ENCODE measurements around the gene ENTR1.
A peak's percentile ranks its signal among the peaks of the same experiment; 100 is the strongest.

ENTR1 gene

DNA sequence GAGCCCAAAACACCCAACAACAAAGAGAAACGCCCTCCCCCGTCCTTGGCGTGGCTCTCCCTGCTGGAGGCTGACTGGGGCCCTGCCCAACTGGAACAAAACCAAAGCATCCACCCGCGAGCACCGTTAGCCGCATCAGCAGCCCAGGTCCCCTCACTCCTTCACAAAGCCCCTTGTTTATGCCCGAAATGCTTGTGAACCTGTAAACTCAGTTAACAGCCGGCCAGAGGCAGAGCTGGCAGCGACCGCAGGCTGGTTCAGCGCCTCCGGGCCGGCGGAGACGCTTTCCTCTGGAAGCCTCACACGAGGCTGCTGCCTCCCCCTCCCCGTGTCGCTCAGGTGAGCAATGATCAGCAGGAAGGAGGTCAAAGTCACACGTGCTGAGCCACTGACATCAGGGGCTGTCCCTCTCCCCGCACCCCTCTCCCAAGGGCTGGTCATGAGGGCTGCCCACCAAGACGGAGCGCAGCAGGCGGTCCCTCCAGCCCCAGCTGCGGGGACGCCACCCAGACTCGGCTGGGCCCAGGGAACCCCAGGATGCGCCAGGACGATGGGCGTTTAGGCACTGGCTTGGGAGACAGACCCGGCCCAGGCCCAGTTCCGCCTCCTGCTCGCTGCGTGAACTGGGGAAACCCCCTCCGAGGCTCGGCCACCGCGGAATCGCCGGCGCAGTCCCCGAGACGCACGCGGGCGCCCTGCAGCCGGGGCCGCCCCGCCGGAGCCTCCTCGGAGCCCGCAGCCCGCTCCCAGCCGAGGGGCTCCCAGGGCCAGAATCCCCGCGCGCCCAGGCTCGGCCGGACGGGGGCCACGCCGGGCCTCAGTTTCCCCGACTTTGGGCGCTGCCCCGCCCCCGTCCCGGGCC is 11.0 kb downstream of the ENTR1 start (continued):
- TF ChIP-seq, protein P1, sequence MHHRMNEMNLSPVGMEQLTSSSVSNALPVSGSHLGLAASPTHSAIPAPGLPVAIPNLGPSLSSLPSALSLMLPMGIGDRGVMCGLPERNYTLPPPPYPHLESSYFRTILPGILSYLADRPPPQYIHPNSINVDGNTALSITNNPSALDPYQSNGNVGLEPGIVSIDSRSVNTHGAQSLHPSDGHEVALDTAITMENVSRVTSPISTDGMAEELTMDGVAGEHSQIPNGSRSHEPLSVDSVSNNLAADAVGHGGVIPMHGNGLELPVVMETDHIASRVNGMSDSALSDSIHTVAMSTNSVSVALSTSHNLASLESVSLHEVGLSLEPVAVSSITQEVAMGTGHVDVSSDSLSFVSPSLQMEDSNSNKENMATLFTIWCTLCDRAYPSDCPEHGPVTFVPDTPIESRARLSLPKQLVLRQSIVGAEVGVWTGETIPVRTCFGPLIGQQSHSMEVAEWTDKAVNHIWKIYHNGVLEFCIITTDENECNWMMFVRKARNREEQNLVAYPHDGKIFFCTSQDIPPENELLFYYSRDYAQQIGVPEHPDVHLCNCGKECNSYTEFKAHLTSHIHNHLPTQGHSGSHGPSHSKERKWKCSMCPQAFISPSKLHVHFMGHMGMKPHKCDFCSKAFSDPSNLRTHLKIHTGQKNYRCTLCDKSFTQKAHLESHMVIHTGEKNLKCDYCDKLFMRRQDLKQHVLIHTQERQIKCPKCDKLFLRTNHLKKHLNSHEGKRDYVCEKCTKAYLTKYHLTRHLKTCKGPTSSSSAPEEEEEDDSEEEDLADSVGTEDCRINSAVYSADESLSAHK (tag by site-specific recombination; IDR thresholded peaks at IDR 0.05) = no peak
- no peak for TF ChIP-seq ZNF514 (tag by site-specific recombination; IDR thresholded peaks at IDR 0.05)
- no peak for TF ChIP-seq ZNF416 (tag by site-specific recombination; IDR thresholded peaks at IDR 0.05)
- peak; percentile 43; the same call in 1 of the 2 replicates for TF ChIP-seq ZBTB7A (tag by site-specific recombination; IDR thresholded peaks at IDR 0.05; ENCODE audit: low read depth)
- no peak for TF ChIP-seq ZNF600 (tag by site-specific recombination; IDR thresholded peaks at IDR 0.05)
- TF ChIP-seq, protein P2, sequence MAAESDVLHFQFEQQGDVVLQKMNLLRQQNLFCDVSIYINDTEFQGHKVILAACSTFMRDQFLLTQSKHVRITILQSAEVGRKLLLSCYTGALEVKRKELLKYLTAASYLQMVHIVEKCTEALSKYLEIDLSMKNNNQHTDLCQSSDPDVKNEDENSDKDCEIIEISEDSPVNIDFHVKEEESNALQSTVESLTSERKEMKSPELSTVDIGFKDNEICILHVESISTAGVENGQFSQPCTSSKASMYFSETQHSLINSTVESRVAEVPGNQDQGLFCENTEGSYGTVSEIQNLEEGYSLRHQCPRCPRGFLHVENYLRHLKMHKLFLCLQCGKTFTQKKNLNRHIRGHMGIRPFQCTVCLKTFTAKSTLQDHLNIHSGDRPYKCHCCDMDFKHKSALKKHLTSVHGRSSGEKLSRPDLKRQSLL (tag by site-specific recombination; IDR thresholded peaks at IDR 0.05) = no peak
- TF ChIP-seq, protein P3, sequence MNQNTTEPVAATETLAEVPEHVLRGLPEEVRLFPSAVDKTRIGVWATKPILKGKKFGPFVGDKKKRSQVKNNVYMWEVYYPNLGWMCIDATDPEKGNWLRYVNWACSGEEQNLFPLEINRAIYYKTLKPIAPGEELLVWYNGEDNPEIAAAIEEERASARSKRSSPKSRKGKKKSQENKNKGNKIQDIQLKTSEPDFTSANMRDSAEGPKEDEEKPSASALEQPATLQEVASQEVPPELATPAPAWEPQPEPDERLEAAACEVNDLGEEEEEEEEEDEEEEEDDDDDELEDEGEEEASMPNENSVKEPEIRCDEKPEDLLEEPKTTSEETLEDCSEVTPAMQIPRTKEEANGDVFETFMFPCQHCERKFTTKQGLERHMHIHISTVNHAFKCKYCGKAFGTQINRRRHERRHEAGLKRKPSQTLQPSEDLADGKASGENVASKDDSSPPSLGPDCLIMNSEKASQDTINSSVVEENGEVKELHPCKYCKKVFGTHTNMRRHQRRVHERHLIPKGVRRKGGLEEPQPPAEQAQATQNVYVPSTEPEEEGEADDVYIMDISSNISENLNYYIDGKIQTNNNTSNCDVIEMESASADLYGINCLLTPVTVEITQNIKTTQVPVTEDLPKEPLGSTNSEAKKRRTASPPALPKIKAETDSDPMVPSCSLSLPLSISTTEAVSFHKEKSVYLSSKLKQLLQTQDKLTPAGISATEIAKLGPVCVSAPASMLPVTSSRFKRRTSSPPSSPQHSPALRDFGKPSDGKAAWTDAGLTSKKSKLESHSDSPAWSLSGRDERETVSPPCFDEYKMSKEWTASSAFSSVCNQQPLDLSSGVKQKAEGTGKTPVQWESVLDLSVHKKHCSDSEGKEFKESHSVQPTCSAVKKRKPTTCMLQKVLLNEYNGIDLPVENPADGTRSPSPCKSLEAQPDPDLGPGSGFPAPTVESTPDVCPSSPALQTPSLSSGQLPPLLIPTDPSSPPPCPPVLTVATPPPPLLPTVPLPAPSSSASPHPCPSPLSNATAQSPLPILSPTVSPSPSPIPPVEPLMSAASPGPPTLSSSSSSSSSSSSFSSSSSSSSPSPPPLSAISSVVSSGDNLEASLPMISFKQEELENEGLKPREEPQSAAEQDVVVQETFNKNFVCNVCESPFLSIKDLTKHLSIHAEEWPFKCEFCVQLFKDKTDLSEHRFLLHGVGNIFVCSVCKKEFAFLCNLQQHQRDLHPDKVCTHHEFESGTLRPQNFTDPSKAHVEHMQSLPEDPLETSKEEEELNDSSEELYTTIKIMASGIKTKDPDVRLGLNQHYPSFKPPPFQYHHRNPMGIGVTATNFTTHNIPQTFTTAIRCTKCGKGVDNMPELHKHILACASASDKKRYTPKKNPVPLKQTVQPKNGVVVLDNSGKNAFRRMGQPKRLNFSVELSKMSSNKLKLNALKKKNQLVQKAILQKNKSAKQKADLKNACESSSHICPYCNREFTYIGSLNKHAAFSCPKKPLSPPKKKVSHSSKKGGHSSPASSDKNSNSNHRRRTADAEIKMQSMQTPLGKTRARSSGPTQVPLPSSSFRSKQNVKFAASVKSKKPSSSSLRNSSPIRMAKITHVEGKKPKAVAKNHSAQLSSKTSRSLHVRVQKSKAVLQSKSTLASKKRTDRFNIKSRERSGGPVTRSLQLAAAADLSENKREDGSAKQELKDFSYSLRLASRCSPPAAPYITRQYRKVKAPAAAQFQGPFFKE (tag by site-specific recombination; IDR thresholded peaks at IDR 0.05; ENCODE audit: borderline replicate concordance) = no peak
- TF ChIP-seq, protein P4, sequence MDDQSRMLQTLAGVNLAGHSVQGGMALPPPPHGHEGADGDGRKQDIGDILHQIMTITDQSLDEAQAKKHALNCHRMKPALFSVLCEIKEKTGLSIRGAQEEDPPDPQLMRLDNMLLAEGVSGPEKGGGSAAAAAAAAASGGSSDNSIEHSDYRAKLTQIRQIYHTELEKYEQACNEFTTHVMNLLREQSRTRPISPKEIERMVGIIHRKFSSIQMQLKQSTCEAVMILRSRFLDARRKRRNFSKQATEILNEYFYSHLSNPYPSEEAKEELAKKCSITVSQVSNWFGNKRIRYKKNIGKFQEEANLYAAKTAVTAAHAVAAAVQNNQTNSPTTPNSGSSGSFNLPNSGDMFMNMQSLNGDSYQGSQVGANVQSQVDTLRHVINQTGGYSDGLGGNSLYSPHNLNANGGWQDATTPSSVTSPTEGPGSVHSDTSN (CRISPR knock-in tag; IDR thresholded peaks at IDR 0.05) = no peak; the same call in 1 of the 2 replicates
- peak; percentile 57; the same call in 1 of the 2 replicates for TF ChIP-seq ZNF677 (tag by site-specific recombination; IDR thresholded peaks at IDR 0.05)
- no peak for TF ChIP-seq ZNF155 (tag by site-specific recombination; IDR thresholded peaks at IDR 0.05)
- TF ChIP-seq WT1 (tag by site-specific recombination; IDR thresholded peaks at IDR 0.05) = no peak
- TF ChIP-seq, protein P5, sequence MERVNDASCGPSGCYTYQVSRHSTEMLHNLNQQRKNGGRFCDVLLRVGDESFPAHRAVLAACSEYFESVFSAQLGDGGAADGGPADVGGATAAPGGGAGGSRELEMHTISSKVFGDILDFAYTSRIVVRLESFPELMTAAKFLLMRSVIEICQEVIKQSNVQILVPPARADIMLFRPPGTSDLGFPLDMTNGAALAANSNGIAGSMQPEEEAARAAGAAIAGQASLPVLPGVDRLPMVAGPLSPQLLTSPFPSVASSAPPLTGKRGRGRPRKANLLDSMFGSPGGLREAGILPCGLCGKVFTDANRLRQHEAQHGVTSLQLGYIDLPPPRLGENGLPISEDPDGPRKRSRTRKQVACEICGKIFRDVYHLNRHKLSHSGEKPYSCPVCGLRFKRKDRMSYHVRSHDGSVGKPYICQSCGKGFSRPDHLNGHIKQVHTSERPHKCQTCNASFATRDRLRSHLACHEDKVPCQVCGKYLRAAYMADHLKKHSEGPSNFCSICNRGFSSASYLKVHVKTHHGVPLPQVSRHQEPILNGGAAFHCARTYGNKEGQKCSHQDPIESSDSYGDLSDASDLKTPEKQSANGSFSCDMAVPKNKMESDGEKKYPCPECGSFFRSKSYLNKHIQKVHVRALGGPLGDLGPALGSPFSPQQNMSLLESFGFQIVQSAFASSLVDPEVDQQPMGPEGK (tag by site-specific recombination; IDR thresholded peaks at IDR 0.05) = peak; percentile 45
- TF ChIP-seq ZIC2 (tag by site-specific recombination; IDR thresholded peaks at IDR 0.05) = peak; percentile 53
- peak; percentile 54 for TF ChIP-seq GLIS1 (tag by site-specific recombination; IDR thresholded peaks at IDR 0.05)
- TF ChIP-seq, protein P6, sequence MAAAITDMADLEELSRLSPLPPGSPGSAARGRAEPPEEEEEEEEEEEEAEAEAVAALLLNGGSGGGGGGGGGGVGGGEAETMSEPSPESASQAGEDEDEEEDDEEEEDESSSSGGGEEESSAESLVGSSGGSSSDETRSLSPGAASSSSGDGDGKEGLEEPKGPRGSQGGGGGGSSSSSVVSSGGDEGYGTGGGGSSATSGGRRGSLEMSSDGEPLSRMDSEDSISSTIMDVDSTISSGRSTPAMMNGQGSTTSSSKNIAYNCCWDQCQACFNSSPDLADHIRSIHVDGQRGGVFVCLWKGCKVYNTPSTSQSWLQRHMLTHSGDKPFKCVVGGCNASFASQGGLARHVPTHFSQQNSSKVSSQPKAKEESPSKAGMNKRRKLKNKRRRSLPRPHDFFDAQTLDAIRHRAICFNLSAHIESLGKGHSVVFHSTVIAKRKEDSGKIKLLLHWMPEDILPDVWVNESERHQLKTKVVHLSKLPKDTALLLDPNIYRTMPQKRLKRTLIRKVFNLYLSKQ (tag by site-specific recombination; IDR thresholded peaks at IDR 0.05; ENCODE audit: borderline replicate concordance) = no peak
- TF ChIP-seq ZNF341 (tag by site-specific recombination; IDR thresholded peaks at IDR 0.05; ENCODE audit: low read depth) = no peak; the same call in 1 of the 2 replicates
- no peak for TF ChIP-seq HOXD13 (CRISPR knock-in tag; IDR thresholded peaks at IDR 0.05; ENCODE audit: borderline replicate concordance)
- no peak for TF ChIP-seq ZNF394 (tag by site-specific recombination; IDR thresholded peaks at IDR 0.05; ENCODE audit: borderline replicate concordance)
- no peak for TF ChIP-seq ZNF776 (tag by site-specific recombination; IDR thresholded peaks at IDR 0.05; ENCODE audit: borderline replicate concordance)

All from HEK293 (cell line).